Dermis microvascular lymphatic vessel endothelial cell (primary cell): Measurements from ENCODE around the gene SLC43A2. TPM values are rescaled to one million over a fixed set of nuclear protein-coding genes. Genes with fewer than 3 reads are reported as not detected.

Source experiments
- DNase-seq, 2 donors: peaks; one replicate each; pipeline versions ENCODE4 v3.0.0 to v3.0.0-alpha.2; 2010; ENCODE audit warnings: low read depth in 2 of 2
- total RNA-seq: library from RNA; depleted of rRNA; stranded (reverse); fragments of >200 nt; gene quantifications from 2 replicates; pipeline ENCODE4 v1.2.1, GENCODE V29; 2014

Gene SLC43A2
- total RNA-seq, 1 donor from 2014 or later = 19.4 TPM

- peak in 1 of 2 donors; percentile 42 for DNase-seq
Observed at GRCh38 chr17:1643999-1644492, 15.4 kb upstream of the SLC43A2 start.

- DNase-seq = peak in 1 of 2 donors; percentile 32
Observed at GRCh38 chr17:1643293-1643998, 14.8 kb upstream of the SLC43A2 start.

- DNase-seq = no peak
Observed at GRCh38 chr17:1641065-1641403, 12.4 kb upstream of the SLC43A2 start.

- no peak for DNase-seq
Observed at GRCh38 chr17:1640329-1641064, 11.9 kb upstream of the SLC43A2 start.

GRCh38 chr17:1639549-1640180, 11.0 kb upstream of the SLC43A2 start:
- no peak for DNase-seq

GRCh38 chr17:1638624-1639300, 10.1 kb upstream of the SLC43A2 start:
- no peak for DNase-seq

- no peak for DNase-seq
Observed at GRCh38 chr17:1638171-1638590, 9.5 kb upstream of the SLC43A2 start.

GRCh38 chr17:1636732-1637285, 8.2 kb upstream of the SLC43A2 start:
- no peak for DNase-seq

GRCh38 chr17:1635675-1636465, 7.2 kb upstream of the SLC43A2 start:
- no peak for DNase-seq

GRCh38 chr17:1634841-1635650, 6.4 kb upstream of the SLC43A2 start:
- no peak for DNase-seq

- DNase-seq = no peak
Observed at GRCh38 chr17:1630662-1631061, 2.0 kb upstream of the SLC43A2 start.

GRCh38 chr17:1629504-1630310, 1.1 kb upstream of the SLC43A2 start:
- DNase-seq = peak in 1 of 2 donors; percentile 70

- DNase-seq = peak; percentile 75 to 95
Observed at GRCh38 chr17:1628856-1629503, 346 bp upstream of the SLC43A2 start.

- DNase-seq = peak in 1 of 2 donors; percentile 28
Observed at GRCh38 chr17:1627182-1627981, 1.3 kb downstream of the SLC43A2 start.

- no peak for DNase-seq
Observed at GRCh38 chr17:1626333-1626732, 2.3 kb downstream of the SLC43A2 start.

- DNase-seq = peak in 1 of 2 donors; percentile 36
Observed at GRCh38 chr17:1625581-1625980, 3.1 kb downstream of the SLC43A2 start.

GRCh38 chr17:1625053-1625452, 3.6 kb downstream of the SLC43A2 start:
- peak in 1 of 2 donors; percentile 57 for DNase-seq

- DNase-seq = no peak
Observed at GRCh38 chr17:1624650-1625049, 4.0 kb downstream of the SLC43A2 start.
